HCT116 (cell line): ENCODE measurements around the gene SLFN11. TPM values are rescaled to one million over a fixed set of nuclear protein-coding genes. Genes with fewer than 3 reads are reported as not detected.

Experiments used
- ATAC-seq: fragments of 200-7000 bp; cut with Tn5 transposase; 2 replicates; pipeline ENCODE4 v1.9.1; 2020; ENCODE audit warnings: mild to moderate bottlenecking, moderate library complexity
- BruUV-seq: library from RNA; stranded (reverse); fragments of 400-500 nt; replicated peaks from 2 replicates; lab custom pipeline; 2021; lab: Mats Ljungman, UMichigan
- CTCF ChIA-PET: fragments of 300-600 bp; sonication (Branson Sonifier 250); formaldehyde crosslinking; loops from one replicate; lab custom pipeline; 2021; ENCODE audit warnings: antibody characterized with exemption; lab: Charles Lee
- POLR2A ChIA-PET: fragments of 300-600, 350-600 bp; sonication (Branson Sonifier 250); formaldehyde crosslinking; loops from one replicate; lab custom pipeline; 2021; ENCODE audit warnings: antibody characterized with exemption; lab: Charles Lee
- RAD21 ChIA-PET, 2 experiments: fragments of 300-600 bp; sonication (Branson Sonifier 250); formaldehyde crosslinking; loops; one replicate each; lab custom pipeline; 2023; ENCODE audit warnings: low total read pairs in 2 of 2; ENCODE audit not compliant: uncharacterized antibody in 2 of 2, unreplicated experiment in 2 of 2, low non-redundant PET in 1 of 2; lab: Charles Lee
- DNase-seq: peaks from one replicate; pipeline ENCODE4 v3.0.0-alpha.2; 2010; ENCODE audit warnings: low read depth, low spot score
- H2AFZ ChIP-seq: fragments of 200-600 bp; shearing (Covaris generic), sonication (generic); 2 replicates; pipeline ENCODE4 v1.6.1; 2017; ENCODE audit warnings: low read depth, mixed run types, mixed read lengths, antibody characterized with exemption, low read length; ENCODE audit not compliant: poor library complexity, severe bottlenecking
- H3K27ac ChIP-seq: 2 replicates; pipeline ENCODE4 v1.5.1; 2012; ENCODE audit warnings: low read depth, low read length
- H3K27me3 ChIP-seq: fragments of 200-600 bp; sonication (generic); 2 replicates; pipeline ENCODE4 v1.6.1; 2016; ENCODE audit warnings: mixed run types, low read length, mixed read lengths; ENCODE audit not compliant: insufficient read depth
- H3K36me3 ChIP-seq, 2 experiments: fragments of 200-500 bp in 1 of 2; fragments of 200-600 bp in 1 of 2; sonication (Bioruptor generic) in 1 of 2; sonication (generic) in 1 of 2; 2 replicates each; pipeline versions ENCODE4 v1.5.1 to v1.6.1; 2014 to 2016; ENCODE audit warnings: low read length in 2 of 2, inconsistent platforms in 1 of 2, mixed read lengths in 1 of 2, mixed run types in 1 of 2; ENCODE audit not compliant: insufficient read depth in 2 of 2, control insufficient read depth in 1 of 2
- H3K4me1 ChIP-seq, 2 experiments: fragments of 200-600 bp in 1 of 2; sonication (generic) in 1 of 2; 2 replicates each; pipeline versions ENCODE4 v1.5.1 to v1.6.1; 2012 to 2017; ENCODE audit warnings: low read length in 2 of 2, inconsistent platforms in 1 of 2, mild to moderate bottlenecking in 1 of 2, mixed read lengths in 1 of 2, mixed run types in 1 of 2, moderate library complexity in 1 of 2; ENCODE audit not compliant: insufficient read depth in 2 of 2, control insufficient read depth in 1 of 2
- H3K4me2 ChIP-seq: fragments of 200-600 bp; sonication (generic); 2 replicates; pipeline ENCODE4 v1.6.1; 2017; ENCODE audit warnings: mixed run types, low read length, mixed read lengths
- H3K4me3 ChIP-seq, 2 experiments: fragments of 200-600 bp in 1 of 2; sonication (generic) in 1 of 2; replicated peaks in 1 of 2; 2 replicates each; pipeline ENCODE4 v1.5.1; 2011 to 2016; ENCODE audit warnings: low read length in 2 of 2, control low read depth in 1 of 2, low read depth in 1 of 2, mild to moderate bottlenecking in 1 of 2, mixed read lengths in 1 of 2, mixed run types in 1 of 2
- H3K79me2 ChIP-seq: fragments of 200-600 bp; sonication (generic); 2 replicates; pipeline ENCODE4 v1.6.1; 2017; ENCODE audit warnings: mild to moderate bottlenecking, mixed run types, low read length, moderate library complexity, mixed read lengths; ENCODE audit not compliant: insufficient read depth
- H3K9ac ChIP-seq: fragments of 200-600 bp; sonication (generic); 2 replicates; pipeline ENCODE4 v1.6.1; 2016; ENCODE audit warnings: low read length, mixed read lengths
- H3K9me2 ChIP-seq: fragments of 200-600 bp; sonication (generic), shearing (Covaris generic); 2 replicates; pipeline ENCODE4 v1.6.1; 2017; ENCODE audit warnings: mixed run types, mild to moderate bottlenecking, moderate library complexity; ENCODE audit not compliant: insufficient read depth
- H3K9me3 ChIP-seq, 2 experiments: fragments of 200-500 bp in 1 of 2; fragments of 200-600 bp in 1 of 2; sonication (Bioruptor generic) in 1 of 2; sonication (generic) in 1 of 2; 2 replicates each; pipeline ENCODE4 v1.6.1; 2014 to 2017; ENCODE audit warnings: low read length in 2 of 2, mixed read lengths in 2 of 2, inconsistent platforms in 1 of 2, low read depth in 1 of 2, mild to moderate bottlenecking in 1 of 2, mixed run types in 1 of 2, moderate library complexity in 1 of 2; ENCODE audit not compliant: control insufficient read depth in 1 of 2, insufficient read depth in 1 of 2
- H4K20me1 ChIP-seq: fragments of 200-600 bp; sonication (generic), shearing (Covaris generic); 2 replicates; pipeline ENCODE4 v1.6.1; 2017; ENCODE audit warnings: mixed run types, mild to moderate bottlenecking, moderate library complexity; ENCODE audit not compliant: insufficient read depth
- ATF3 ChIP-seq: IDR thresholded peaks from 2 replicates; pipeline ENCODE4 v1.6.1; 2012
- CBX3 ChIP-seq: IDR thresholded peaks from 2 replicates; pipeline ENCODE4 v1.6.1; 2012; ENCODE audit warnings: low read depth
- CTCF ChIP-seq, 3 experiments: fragments of 200-600 bp in 1 of 3; sonication (generic) in 1 of 3; IDR thresholded peaks in 2 of 3; conservative IDR thresholded peaks in 1 of 3; 2 replicates each; pipeline ENCODE4 v1.5.1; 2012 to 2017; ENCODE audit warnings: low read depth in 2 of 3, low read length in 2 of 3, antibody characterized with exemption in 1 of 3, borderline replicate concordance in 1 of 3, control low read depth in 1 of 3, mild to moderate bottlenecking in 1 of 3, mixed read lengths in 1 of 3, mixed run types in 1 of 3, moderate library complexity in 1 of 3; ENCODE audit not compliant: insufficient read depth in 1 of 3
- EGR1 ChIP-seq: IDR thresholded peaks from 2 replicates; pipeline ENCODE4 v1.6.1; 2012; ENCODE audit warnings: low read depth
- EZH2 ChIP-seq: fragments of 200-600 bp; sonication (generic); IDR thresholded peaks from 2 replicates; pipeline ENCODE4 v1.6.1; 2017; ENCODE audit warnings: antibody characterized with exemption, mixed run types
- FOSL1 ChIP-seq: IDR thresholded peaks from 2 replicates; pipeline ENCODE4 v1.6.1; 2012; ENCODE audit warnings: low read depth
- JUND ChIP-seq: IDR thresholded peaks from 2 replicates; pipeline ENCODE4 v1.6.1; 2012
- POLR2A ChIP-seq: IDR thresholded peaks from 2 replicates; pipeline ENCODE4 v1.7.0; 2011; ENCODE audit warnings: borderline replicate concordance; ENCODE audit not compliant: insufficient read depth, insufficient read length; ENCODE audit errors: extremely low read depth
- RAD21 ChIP-seq: IDR thresholded peaks from 2 replicates; pipeline ENCODE4 v1.6.1; 2012; ENCODE audit warnings: low read depth, mild to moderate bottlenecking
- REST ChIP-seq: IDR thresholded peaks from 2 replicates; pipeline ENCODE4 v1.6.1; 2012; ENCODE audit warnings: low read depth
- SIN3A ChIP-seq: IDR thresholded peaks from 2 replicates; pipeline ENCODE4 v1.6.1; 2012; ENCODE audit warnings: low read depth
- SP1 ChIP-seq: IDR thresholded peaks from 2 replicates; pipeline ENCODE4 v1.6.1; 2012; ENCODE audit warnings: low read depth
- SRF ChIP-seq: IDR thresholded peaks from 2 replicates; pipeline ENCODE4 v1.6.1; 2012; ENCODE audit warnings: low read depth
- TCF7L2 ChIP-seq: IDR thresholded peaks from 2 replicates; pipeline ENCODE4 v1.7.0; 2011; ENCODE audit warnings: borderline replicate concordance, inconsistent platforms; ENCODE audit not compliant: insufficient read depth, insufficient read length; ENCODE audit errors: extremely low read depth
- YY1 ChIP-seq: IDR thresholded peaks from 2 replicates; pipeline ENCODE4 v1.6.1; 2011; ENCODE audit warnings: low read length, low read depth, moderate library complexity, mild to moderate bottlenecking; ENCODE audit not compliant: insufficient replicate concordance; ENCODE audit errors: extremely low read depth
- intact Hi-C: fragments of 100-400 bp; cut with micrococcal nuclease; formaldehyde crosslinking; loops from 2 replicates; pipeline ENCODE4 v1.10.0; 2022
- total RNA-seq: library from RNA; stranded (reverse); gene quantifications from one replicate; pipeline ENCODE4 v1.2.1, GENCODE V29; 2021; ENCODE audit not compliant: unreplicated experiment

The SLFN11 gene
- total RNA-seq, 1 experiment from 2014 or later: not detected

GRCh38 chr17:35390156-35390555, 16.7 kb upstream of the SLFN11 start:
- ChIA-PET POLR2A (no interaction called here), CTCF (no interaction called here), RAD21 (no interaction called here)
- Histone ChIP-seq H3K9ac (no peak overlapping the region), H3K27me3 (peaks cover 35% of the 10 kb centered on the region; the same call in 1 of the 2 replicates), H3K27ac (no peak overlapping the region), H4K20me1 (no peaks in the 10 kb centered on the region), H2AFZ (no peak overlapping the region), H3K79me2 (no peaks in the 10 kb centered on the region), H3K4me1 (no peaks in the 10 kb centered on the region), H3K4me2 (no peak overlapping the region), H3K9me2 (no peaks in the 10 kb centered on the region), H3K9me3 (no peaks in the 10 kb centered on the region), H3K36me3 (no peaks in the 10 kb centered on the region), H3K4me3 (no peak overlapping the region)
- intact Hi-C loops: no loop called here
- no peak for ATAC-seq
- no peak for TF ChIP-seq JUND
- TF ChIP-seq TCF7L2: no peak
- no TSS peak for BruUV-seq
- no peak for DNase-seq

GRCh38 chr17:35387496-35387895, 14.1 kb upstream of the SLFN11 start:
- Histone ChIP-seq H3K27ac (no peak overlapping the region), H3K9ac (no peak overlapping the region), H3K9me3 (no peaks in the 10 kb centered on the region), H4K20me1 (no peaks in the 10 kb centered on the region), H3K4me1 (no peaks in the 10 kb centered on the region), H3K9me2 (no peaks in the 10 kb centered on the region), H2AFZ (no peak overlapping the region), H3K79me2 (no peaks in the 10 kb centered on the region), H3K36me3 (no peaks in the 10 kb centered on the region), H3K27me3 (peaks cover 35% of the 10 kb centered on the region; the same call in 1 of the 2 replicates), H3K4me3 (no peak overlapping the region), H3K4me2 (no peak overlapping the region)
- ChIA-PET POLR2A (no interaction called here), CTCF (no interaction called here), RAD21 (no interaction called here)
- BruUV-seq: no TSS peak
- TF ChIP-seq RAD21: no peak
- no peak for TF ChIP-seq EZH2
- no peak for TF ChIP-seq CBX3
- TF ChIP-seq FOSL1: no peak
- no peak for TF ChIP-seq REST
- no peak for TF ChIP-seq YY1
- TF ChIP-seq SIN3A: no peak
- no peak for TF ChIP-seq ATF3
- TF ChIP-seq SRF: no peak
- no peak for TF ChIP-seq POLR2A
- TF ChIP-seq SP1: no peak
- TF ChIP-seq EGR1: no peak
- no peak for TF ChIP-seq CTCF (IDR thresholded peaks at IDR 0.05 in 2 of 3, conservative IDR thresholded peaks at IDR 0.05 in 1 of 3; ENCODE audit: borderline replicate concordance in 1 of 3, insufficient read depth in 1 of 3, low read depth in 2 of 3, low read length in 2 of 3)
- ATAC-seq (no peak), DNase-seq (no peak)
- intact Hi-C loops: no loop called here
